Choroid plexus epithelial cell (primary cell): Measurements from ENCODE around the gene NHSL2.

Experiments
- DNase-seq: peaks from one replicate; pipeline ENCODE4 v3.0.0-alpha.2; 2010; ENCODE audit warnings: low read depth
- H3K4me3 ChIP-seq: 2 replicates; pipeline ENCODE4 v1.5.1; 2011; ENCODE audit warnings: low read depth, mild to moderate bottlenecking, control low read depth, low read length, moderate library complexity
- CTCF ChIP-seq: conservative IDR thresholded peaks from 2 replicates; pipeline ENCODE4 v1.5.1; 2011; ENCODE audit warnings: low read depth, mild to moderate bottlenecking, control low read depth, inconsistent platforms, low read length, moderate library complexity

NHSL2 gene

GRCh38 chrX:72028701-72029470, 118.2 kb downstream of the NHSL2 start:
- no peak for TF ChIP-seq CTCF
- no peak overlapping the region for H3K4me3 ChIP-seq
- no peak for DNase-seq

- no peak overlapping the region for H3K4me3 ChIP-seq
- no peak for TF ChIP-seq CTCF
- peak; percentile 73 for DNase-seq
These were observed 119.1 kb downstream of the NHSL2 start for GRCh38 chrX:72029483-72030411.

- no peak for DNase-seq
- no peak overlapping the region for H3K4me3 ChIP-seq
- no peak for TF ChIP-seq CTCF
These were observed 119.8 kb downstream of the NHSL2 start for GRCh38 chrX:72030431-72030830.

- no peak for DNase-seq
- TF ChIP-seq CTCF: no peak
- H3K4me3 ChIP-seq: no peak overlapping the region
These were observed 120.5 kb downstream of the NHSL2 start for GRCh38 chrX:72031118-72031517.

- DNase-seq: no peak
- TF ChIP-seq CTCF: no peak
- no peak overlapping the region for H3K4me3 ChIP-seq
These were observed 121.0 kb downstream of the NHSL2 start for GRCh38 chrX:72031634-72032033.

- DNase-seq: no peak
- H3K4me3 ChIP-seq: no peak overlapping the region
- TF ChIP-seq CTCF: no peak
These were observed 127.0 kb downstream of the NHSL2 start for GRCh38 chrX:72037601-72038000.

GRCh38 chrX:72038016-72038415, 127.4 kb downstream of the NHSL2 start:
- no peak for TF ChIP-seq CTCF
- no peak overlapping the region for H3K4me3 ChIP-seq
- DNase-seq: no peak
